Ishikawa (cell line): ENCODE results near the gene GSN.

Experiments
- TEAD4 ChIP-seq: IDR thresholded peaks from 2 replicates; pipeline ENCODE4 v1.6.1; 2012
- TF ChIP-seq, protein P1 (sequence below): IDR thresholded peaks from 2 replicates; pipeline ENCODE4 v1.6.1; 2012

DNA sequence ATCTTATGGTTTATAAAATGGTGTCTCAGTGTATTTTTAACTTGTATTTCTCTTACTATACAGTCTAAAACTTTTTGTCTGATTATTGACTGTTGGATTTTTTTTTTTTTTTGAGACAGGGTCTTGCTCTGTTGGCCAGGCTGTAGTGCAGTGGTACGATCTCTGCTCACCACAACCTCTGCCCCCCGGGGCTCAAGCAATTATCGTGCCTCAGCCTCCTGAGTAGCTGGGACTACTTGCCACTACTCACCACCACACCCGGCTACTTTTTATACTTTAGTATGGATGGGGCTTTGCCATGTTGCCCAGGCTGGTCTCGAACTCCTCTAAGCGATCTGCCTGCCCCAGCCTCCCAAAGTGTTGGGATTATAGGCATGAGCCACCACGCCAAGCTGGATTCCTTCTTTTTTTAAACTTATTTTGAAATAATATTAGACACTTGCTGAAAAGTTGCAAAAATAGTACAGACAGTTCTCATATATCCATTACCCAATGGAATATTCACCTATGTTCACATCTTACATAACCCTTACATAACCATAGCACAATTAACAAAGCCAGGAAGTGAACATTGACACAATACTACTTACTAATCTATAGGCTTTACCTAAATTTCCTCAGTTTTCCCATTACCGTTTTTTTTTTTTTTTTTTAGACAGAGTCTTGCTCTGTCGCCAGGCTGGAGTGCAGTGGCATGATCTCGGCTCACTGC is 54.9 kb downstream of the GSN start:
- TF ChIP-seq TEAD4: no peak
- TF ChIP-seq, protein P1, sequence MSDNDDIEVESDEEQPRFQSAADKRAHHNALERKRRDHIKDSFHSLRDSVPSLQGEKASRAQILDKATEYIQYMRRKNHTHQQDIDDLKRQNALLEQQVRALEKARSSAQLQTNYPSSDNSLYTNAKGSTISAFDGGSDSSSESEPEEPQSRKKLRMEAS: no peak
